ENCODE results near the gene COL2A1. TPM values are rescaled to one million over a fixed set of nuclear protein-coding genes. Genes with fewer than 3 reads are reported as not detected.

Gene COL2A1
- total and polyA plus RNA-seq, 9 of the 15 experiments (the other 6 are each of a cell fraction or from before 2014, with no cell fraction given): 0.46 TPM; not detected in 8

DNA sequence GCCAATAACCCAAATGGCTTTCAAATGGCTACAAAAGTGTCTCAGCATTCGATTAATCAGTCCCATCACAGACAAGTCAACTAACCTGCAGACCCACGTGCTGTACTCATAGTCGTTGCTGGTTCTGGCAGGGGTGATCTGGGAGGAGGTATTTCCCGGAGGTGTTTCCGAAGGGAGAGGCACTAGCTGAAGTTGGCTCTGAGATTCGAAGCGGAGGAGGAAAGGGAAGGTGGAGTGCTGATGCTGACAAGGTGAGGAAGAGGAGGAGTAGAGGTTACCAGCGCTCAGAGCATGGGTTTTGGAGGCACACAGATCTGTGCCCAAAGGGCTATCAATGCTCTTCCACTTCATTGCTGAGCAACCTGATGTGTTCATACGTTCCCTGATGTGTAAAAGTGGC, 20.5 kb upstream of the COL2A1 start (continued):
- TF ChIP-seq RB1 (IDR thresholded peaks at IDR 0.05; ENCODE audit: low read depth): no peak
- no peak for TF ChIP-seq ZNF253 (CRISPR knock-in tag; conservative IDR thresholded peaks at IDR 0.05)
- TF ChIP-seq PHF20 (IDR thresholded peaks at IDR 0.05; ENCODE audit: partially characterized antibody): no peak
- TF ChIP-seq HCFC1 (IDR thresholded peaks at IDR 0.05; ENCODE audit: low read depth, low read length): no peak
- TF ChIP-seq TOE1 (IDR thresholded peaks at IDR 0.05; ENCODE audit: borderline replicate concordance): no peak
- TF ChIP-seq TOE1 (CRISPR knock-in tag; IDR thresholded peaks at IDR 0.05; ENCODE audit: borderline replicate concordance, low read depth): no peak
- no peak for TF ChIP-seq ILK (tag; IDR thresholded peaks at IDR 0.05; ENCODE audit: borderline replicate concordance, low read depth)

DNA sequence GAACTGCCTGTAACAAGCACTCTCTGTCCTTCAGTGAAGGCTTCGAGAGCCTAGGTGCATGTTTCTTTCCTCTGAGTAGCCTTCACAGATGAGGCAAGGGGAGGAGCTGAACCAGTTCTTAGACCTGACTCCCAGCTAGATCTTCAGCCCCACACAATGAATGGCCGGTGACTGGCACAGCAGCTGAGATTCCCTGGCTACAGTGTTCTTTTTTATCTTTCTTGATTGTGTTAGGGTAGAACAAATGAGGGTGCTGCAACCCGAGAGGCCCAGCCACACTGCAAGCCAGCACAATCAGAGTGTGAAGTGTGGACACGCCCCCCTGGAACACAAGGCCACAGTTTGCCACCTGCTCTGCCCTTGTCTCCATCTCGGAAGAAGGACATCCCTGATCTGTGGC, 19.1 kb upstream of the COL2A1 start:
- BruUV-seq (replicated peaks): no TSS peak
- ChIA-PET POLR2A (no interaction called here), CTCF (ENCODE audit: low intra/inter-chr PET ratio) (no interaction called here)
- 2% methylated on average over 5 of the region's 5 CpGs for WGBS (ENCODE audit: insufficient coverage, low coverage, missing lambda C conversion rate)
- Histone ChIP-seq H3K36me3 (ENCODE audit: control insufficient read depth, insufficient read depth, low read length) (no peaks in the 10 kb centered on the region), H3K79me2 (ENCODE audit: control insufficient read depth, insufficient read depth, low read length) (no peaks in the 10 kb centered on the region), H3K4me2 (ENCODE audit: insufficient read depth, low read length) (no peak overlapping the region), H3K9ac (ENCODE audit: insufficient read depth in 1 of 2, low read depth in 2 of 2, low read length in 2 of 2) (no peak overlapping the region), H3K27ac (ENCODE audit: extremely low read depth, low read depth, low read length) (no peak overlapping the region), H4K20me1 (replicated peaks; ENCODE audit: control insufficient read depth, insufficient read depth, low read length) (no peaks in the 10 kb centered on the region), H3K4me1 (replicated peaks in 1 of 2; ENCODE audit: control insufficient read depth in 2 of 2, insufficient read depth in 2 of 2, low read length in 2 of 2) (no peaks in the 10 kb centered on the region; a peak in 1 of 5 replicates), H3K4me3 (no peak overlapping the region), H3K9me1 (ENCODE audit: control insufficient read depth, insufficient read depth, low read length) (no peaks in the 10 kb centered on the region), H2AFZ (ENCODE audit: low read depth, low read length) (no peak overlapping the region), H3K9me3 (replicated peaks; ENCODE audit: control insufficient read depth, insufficient read depth, low read depth, low read length) (no peaks in the 10 kb centered on the region), H3K27me3 (ENCODE audit: control insufficient read depth in 2 of 2, insufficient read depth in 2 of 2, low read length in 2 of 2) (peaks cover 21 to 23% of the 10 kb centered on the region in 2 experiments)
- DNase-seq (ENCODE audit: extremely low read depth in 1 of 4, low spot score in 3 of 4) (no peak), ATAC-seq (no peak), FAIRE-seq (no peak)
- TF ChIP-seq ZNF77 (CRISPR knock-in tag; IDR thresholded peaks at IDR 0.05): no peak
- no peak for TF ChIP-seq ELF4 (CRISPR knock-in tag; IDR thresholded peaks at IDR 0.05)
- no peak for TF ChIP-seq ZNF124 (CRISPR knock-in tag; IDR thresholded peaks at IDR 0.05)
- no peak for TF ChIP-seq NFATC3 (IDR thresholded peaks at IDR 0.05)
- TF ChIP-seq, protein P1, sequence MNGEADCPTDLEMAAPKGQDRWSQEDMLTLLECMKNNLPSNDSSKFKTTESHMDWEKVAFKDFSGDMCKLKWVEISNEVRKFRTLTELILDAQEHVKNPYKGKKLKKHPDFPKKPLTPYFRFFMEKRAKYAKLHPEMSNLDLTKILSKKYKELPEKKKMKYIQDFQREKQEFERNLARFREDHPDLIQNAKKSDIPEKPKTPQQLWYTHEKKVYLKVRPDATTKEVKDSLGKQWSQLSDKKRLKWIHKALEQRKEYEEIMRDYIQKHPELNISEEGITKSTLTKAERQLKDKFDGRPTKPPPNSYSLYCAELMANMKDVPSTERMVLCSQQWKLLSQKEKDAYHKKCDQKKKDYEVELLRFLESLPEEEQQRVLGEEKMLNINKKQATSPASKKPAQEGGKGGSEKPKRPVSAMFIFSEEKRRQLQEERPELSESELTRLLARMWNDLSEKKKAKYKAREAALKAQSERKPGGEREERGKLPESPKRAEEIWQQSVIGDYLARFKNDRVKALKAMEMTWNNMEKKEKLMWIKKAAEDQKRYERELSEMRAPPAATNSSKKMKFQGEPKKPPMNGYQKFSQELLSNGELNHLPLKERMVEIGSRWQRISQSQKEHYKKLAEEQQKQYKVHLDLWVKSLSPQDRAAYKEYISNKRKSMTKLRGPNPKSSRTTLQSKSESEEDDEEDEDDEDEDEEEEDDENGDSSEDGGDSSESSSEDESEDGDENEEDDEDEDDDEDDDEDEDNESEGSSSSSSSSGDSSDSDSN (IDR thresholded peaks at IDR 0.05; ENCODE audit: borderline replicate concordance in 1 of 2, low read depth in 2 of 2, low read length in 2 of 2): no peak
- intact Hi-C loops (cut with micrococcal nuclease): no loop called here
- in situ Hi-C loops (cut with MboI): no loop called here
